Astrocyte of the spinal cord (primary cell): Measurements from ENCODE around the gene TNNT1.

Experiments
- DNase-seq: peaks from one replicate; pipeline ENCODE4 v3.0.0; 2011; ENCODE audit warnings: low read depth, low spot score
- H3K4me3 ChIP-seq: 2 replicates; pipeline ENCODE4 v1.5.1; 2011; ENCODE audit warnings: low read depth, mild to moderate bottlenecking, low read length, moderate library complexity
- in situ Hi-C: cut with HindIII; loops from 2 replicates; pipeline ENCODE4 v1.10.0; 2017; ENCODE audit warnings: low sequenced_read_pairs
- TF ChIP-seq, protein P1 (sequence below): IDR thresholded peaks from 2 replicates; pipeline ENCODE4 v1.5.1; 2012; ENCODE audit warnings: low read depth, mild to moderate bottlenecking, low read length, inconsistent platforms

The TNNT1 gene

DNA sequence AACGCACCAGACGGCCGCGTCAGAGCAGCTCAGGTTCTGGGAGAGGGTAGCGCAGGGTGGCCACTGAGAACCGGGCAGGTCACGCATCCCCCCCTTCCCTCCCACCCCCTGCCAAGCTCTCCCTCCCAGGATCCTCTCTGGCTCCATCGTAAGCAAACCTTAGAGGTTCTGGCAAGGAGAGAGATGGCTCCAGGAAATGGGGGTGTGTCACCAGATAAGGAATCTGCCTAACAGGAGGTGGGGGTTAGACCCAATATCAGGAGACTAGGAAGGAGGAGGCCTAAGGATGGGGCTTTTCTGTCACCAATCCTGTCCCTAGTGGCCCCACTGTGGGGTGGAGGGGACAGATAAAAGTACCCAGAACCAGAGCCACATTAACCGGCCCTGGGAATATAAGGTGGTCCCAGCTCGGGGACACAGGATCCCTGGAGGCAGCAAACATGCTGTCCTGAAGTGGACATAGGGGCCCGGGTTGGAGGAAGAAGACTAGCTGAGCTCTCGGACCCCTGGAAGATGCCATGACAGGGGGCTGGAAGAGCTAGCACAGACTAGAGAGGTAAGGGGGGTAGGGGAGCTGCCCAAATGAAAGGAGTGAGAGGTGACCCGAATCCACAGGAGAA is 33.5 kb downstream of the TNNT1 start:
- in situ Hi-C loops, result no loop called here
- DNase-seq, result no peak
- peak overlapping the region; percentile 81 for H3K4me3 ChIP-seq
- TF ChIP-seq, protein P1, sequence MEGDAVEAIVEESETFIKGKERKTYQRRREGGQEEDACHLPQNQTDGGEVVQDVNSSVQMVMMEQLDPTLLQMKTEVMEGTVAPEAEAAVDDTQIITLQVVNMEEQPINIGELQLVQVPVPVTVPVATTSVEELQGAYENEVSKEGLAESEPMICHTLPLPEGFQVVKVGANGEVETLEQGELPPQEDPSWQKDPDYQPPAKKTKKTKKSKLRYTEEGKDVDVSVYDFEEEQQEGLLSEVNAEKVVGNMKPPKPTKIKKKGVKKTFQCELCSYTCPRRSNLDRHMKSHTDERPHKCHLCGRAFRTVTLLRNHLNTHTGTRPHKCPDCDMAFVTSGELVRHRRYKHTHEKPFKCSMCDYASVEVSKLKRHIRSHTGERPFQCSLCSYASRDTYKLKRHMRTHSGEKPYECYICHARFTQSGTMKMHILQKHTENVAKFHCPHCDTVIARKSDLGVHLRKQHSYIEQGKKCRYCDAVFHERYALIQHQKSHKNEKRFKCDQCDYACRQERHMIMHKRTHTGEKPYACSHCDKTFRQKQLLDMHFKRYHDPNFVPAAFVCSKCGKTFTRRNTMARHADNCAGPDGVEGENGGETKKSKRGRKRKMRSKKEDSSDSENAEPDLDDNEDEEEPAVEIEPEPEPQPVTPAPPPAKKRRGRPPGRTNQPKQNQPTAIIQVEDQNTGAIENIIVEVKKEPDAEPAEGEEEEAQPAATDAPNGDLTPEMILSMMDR, result no peak

DNA sequence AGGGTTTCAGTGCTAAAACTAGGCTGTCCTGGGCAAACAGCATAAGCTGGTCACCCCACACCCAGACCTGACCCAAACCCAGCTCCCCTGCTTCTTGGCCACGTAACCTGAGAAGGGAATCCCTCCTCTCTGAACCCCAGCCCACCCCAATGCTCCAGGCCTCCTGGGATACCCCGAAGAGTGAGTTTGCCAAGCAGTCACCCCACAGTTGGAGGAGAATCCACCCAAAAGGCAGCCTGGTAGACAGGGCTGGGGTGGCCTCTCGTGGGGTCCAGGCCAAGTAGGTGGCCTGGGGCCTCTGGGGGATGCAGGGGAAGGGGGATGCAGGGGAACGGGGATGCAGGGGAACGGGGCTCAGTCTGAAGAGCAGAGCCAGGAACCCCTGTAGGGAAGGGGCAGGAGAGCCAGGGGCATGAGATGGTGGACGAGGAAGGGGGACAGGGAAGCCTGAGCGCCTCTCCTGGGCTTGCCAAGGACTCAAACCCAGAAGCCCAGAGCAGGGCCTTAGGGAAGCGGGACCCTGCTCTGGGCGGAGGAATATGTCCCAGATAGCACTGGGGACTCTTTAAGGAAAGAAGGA is 34.4 kb downstream of the TNNT1 start:
- in situ Hi-C loops, result no loop called here
- no peak overlapping the region for H3K4me3 ChIP-seq
- TF ChIP-seq, protein P1, result no peak
- no peak for DNase-seq

DNA sequence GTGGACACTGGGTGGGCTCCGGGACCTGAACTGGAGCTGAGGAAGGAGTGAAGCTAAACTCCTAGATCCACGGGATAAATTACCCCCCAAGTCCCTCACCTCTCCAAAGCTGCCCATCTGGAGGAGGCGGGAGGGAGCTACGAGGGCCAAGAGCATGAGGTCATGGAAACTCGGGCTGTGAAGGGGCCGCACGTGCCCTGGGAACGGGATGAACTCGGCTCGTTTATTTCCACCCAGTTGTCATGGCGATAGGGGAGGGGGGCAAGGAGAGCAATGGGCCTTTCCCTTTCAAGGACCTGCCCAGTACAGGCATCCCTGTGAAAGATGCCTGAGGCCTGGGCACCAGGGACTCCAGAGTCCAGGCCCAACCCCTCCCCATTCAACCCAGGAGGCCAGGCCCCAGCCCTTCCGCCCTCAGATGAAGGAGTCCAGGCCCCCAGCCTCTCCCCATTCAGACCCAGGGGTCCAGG is 35.4 kb downstream of the TNNT1 start:
- in situ Hi-C loops, result no loop called here
- peak; percentile 91 for DNase-seq
- TF ChIP-seq, protein P1, result no peak
- H3K4me3 ChIP-seq, result no peak overlapping the region

DNA sequence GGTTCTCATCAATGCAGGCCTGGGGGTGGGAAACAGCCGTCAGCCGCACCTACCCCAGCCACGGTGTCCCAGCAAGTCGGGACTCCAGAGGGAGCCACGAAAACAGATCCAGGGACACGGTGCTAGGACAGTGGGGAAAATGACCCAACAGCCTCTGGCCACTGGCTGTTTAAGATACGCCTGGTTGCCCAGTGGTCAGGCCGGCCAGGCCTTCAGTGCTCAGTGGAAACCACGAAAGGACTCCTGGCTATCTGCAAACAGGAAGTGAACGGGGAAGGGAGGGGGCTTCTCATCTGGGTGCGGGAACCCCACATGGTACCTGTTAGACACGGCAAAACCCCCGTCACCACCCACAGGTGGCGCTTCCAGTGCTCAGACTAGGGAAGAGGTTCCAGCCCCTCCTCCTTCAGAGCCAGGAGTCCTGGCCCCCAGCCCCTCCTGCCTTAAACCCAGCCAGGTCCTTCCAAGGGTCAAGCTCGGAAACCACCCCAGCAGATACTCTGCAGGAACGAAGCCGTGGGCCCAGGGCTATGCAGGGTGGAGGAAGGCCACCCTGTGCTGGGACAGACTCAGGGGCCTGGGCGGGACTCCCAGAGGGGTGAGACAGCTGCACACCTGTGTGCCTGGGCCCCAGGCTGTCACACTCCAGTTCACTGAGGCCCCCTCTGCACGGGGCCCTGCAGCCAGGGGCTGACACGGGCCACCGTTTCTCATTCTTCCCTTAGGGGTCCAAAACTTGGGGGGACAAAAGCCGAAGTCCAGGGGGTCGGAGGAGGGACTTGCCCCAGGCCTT is 36.0 kb downstream of the TNNT1 start:
- TF ChIP-seq, protein P1, result no peak
- in situ Hi-C loops, result no loop called here
- no peak overlapping the region for H3K4me3 ChIP-seq
- DNase-seq, result no peak

DNA sequence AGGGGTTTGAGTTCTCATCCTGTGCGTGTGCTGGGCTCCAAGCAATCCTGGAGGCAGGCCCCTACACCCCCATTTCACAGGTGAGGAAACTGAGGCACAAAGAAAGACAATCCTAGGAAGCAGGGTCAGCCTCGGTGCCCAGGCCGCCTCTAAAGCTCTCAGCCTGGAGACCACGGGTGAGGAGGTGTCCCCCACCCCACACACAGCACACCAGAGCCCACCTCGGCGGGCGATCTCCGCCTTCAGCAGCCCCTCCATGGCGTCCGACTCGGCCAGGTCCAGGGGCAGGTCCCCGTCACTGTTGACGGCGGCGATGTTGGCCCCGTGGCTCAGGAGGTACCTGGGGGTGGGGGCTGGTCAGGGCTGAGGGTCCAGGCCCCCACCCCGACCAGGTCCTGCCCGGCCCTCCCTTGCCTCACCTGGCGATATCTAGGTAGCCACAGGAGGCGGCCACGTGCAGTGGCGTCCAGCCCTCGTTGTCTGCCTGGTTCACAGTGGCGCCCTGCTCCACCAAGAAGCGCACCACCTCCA is 36.7 kb downstream of the TNNT1 start:
- TF ChIP-seq, protein P1, result no peak
- in situ Hi-C loops, result no loop called here
- no peak for DNase-seq
- H3K4me3 ChIP-seq, result no peak overlapping the region

DNA sequence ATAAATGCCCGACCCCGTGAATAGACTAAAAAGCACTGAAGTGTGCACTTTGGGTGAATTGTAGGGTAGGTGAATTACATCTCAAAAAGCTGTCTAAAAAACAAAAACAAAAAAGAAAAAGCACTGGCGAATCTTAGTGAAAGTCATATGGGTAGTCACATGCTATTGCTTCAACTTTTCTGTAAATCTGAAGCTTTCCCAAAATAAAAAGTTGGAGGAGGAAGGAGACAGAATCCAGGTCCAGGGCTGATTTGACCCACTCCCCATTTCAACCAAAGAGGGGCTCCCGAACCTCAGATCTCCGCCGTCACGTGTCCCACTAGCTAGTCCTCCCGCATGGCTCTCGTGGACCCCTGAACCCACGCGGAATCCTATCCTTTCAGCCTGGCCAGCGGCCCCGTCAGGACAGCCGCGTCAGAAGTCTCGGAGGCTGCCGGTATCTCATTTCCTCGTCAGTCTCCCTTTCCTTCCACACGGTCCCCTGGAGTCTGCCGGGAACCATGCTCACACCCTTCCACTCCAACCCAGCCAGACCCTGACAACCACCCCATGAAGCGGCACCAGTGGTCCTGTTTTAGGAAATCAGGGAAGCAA is 37.7 kb downstream of the TNNT1 start:
- H3K4me3 ChIP-seq, result no peak overlapping the region
- in situ Hi-C loops, result no loop called here
- DNase-seq, result no peak
- TF ChIP-seq, protein P1, result no peak
